GM19035 (cell line): ENCODE measurements around the gene HLA-DPB1.
A peak's percentile ranks its signal among the peaks of the same experiment; 100 is the strongest.
"Not testable (repeated sequence)": the region's sequence is repeated elsewhere in the genome, so short reads cannot be mapped to it uniquely, and the experiment has no call there.

ENCODE experiments used
- ATAC-seq: cut with Tn5 transposase; IDR thresholded peaks from one replicate; pipeline ENCODE4 v1.9.1; 2021; ENCODE audit not compliant: unreplicated experiment

Gene HLA-DPB1

DNA sequence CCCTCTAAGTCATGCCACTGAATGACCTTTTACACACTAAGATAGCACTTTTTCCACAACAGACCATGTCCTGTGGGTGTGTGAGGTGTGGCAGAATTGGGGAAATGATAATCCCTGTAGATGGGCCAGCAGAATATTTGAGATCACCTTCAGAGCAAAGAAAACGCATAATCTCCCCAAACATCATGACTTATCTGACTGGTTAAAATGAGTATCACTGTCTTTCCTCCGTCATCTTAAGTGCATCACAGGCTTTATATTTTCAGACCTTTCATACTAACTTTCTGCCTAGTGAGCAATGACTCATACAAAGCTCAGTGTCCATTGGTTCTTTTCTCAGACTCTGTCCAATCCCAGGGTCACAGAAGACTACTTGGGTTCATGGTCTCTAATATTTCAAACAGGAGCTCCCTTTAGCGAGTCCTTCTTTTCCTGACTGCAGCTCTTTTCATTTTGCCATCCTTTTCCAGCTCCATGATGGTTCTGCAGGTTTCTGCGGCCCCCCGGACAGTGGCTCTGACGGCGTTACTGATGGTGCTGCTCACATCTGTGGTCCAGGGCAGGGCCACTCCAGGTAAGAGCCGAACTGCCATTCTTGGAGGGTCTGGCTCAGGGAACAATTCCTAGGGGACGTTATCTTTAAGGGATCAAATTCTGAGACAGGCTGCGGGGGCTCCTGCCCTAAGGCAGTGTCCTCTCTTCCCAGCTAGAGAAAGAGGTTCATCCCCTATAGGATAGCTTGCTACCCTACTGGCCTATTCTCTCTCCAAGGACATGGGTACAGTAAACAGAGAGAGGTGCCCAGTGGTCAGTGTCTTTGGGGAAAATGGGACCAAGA lies at the start of gene HLA-DPB1:
HLA-DPB1 (plus strand) TSS at position 423 of the 838 bp plus-strand sequence; CDS start at position 475, 52 bp downstream.
- ATAC-seq = peak; percentile 79

- peak; percentile 2 for ATAC-seq
Measured at GRCh38 chr6:33028220-33028849, 47.5 kb upstream of the HLA-DPB1 start.

GRCh38 chr6:33029328-33030184 lies 46.2 kb upstream of the HLA-DPB1 start:
- peak; percentile 61 for ATAC-seq

- no peak for ATAC-seq
Measured at GRCh38 chr6:33030245-33030644, 45.5 kb upstream of the HLA-DPB1 start.

- ATAC-seq = no peak
Measured at GRCh38 chr6:33034554-33034953, 41.2 kb upstream of the HLA-DPB1 start.

GRCh38 chr6:33036535-33036934 lies 39.3 kb upstream of the HLA-DPB1 start:
- no peak for ATAC-seq

- no peak for ATAC-seq
Measured at GRCh38 chr6:33040157-33040556, 35.6 kb upstream of the HLA-DPB1 start.

- no peak for ATAC-seq
Measured at GRCh38 chr6:33049323-33050013, 26.3 kb upstream of the HLA-DPB1 start.

- no peak for ATAC-seq
Measured at GRCh38 chr6:33050014-33050810, 25.6 kb upstream of the HLA-DPB1 start.

- ATAC-seq = no peak
Measured at GRCh38 chr6:33052627-33053026, 23.2 kb upstream of the HLA-DPB1 start.

DNA sequence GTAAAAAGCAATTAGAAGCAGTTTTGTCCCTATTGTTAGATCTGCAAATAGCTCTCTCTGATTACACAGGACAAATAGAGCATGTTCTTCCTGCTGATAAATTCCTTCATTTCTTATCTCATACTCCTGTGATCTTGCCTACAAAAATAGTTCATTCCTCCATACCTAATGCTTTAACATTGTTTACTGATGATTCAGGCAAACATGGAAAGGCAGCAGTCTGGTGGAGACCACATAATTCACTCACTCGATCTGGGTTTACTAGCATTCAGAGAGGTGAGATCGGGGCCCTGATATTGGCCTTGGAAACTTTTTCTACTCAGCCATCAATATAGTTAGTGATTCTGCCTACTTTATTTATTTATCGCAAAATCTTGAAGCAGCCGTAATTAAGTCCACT lies 22.6 kb upstream of the HLA-DPB1 start:
- ATAC-seq = no peak

DNA sequence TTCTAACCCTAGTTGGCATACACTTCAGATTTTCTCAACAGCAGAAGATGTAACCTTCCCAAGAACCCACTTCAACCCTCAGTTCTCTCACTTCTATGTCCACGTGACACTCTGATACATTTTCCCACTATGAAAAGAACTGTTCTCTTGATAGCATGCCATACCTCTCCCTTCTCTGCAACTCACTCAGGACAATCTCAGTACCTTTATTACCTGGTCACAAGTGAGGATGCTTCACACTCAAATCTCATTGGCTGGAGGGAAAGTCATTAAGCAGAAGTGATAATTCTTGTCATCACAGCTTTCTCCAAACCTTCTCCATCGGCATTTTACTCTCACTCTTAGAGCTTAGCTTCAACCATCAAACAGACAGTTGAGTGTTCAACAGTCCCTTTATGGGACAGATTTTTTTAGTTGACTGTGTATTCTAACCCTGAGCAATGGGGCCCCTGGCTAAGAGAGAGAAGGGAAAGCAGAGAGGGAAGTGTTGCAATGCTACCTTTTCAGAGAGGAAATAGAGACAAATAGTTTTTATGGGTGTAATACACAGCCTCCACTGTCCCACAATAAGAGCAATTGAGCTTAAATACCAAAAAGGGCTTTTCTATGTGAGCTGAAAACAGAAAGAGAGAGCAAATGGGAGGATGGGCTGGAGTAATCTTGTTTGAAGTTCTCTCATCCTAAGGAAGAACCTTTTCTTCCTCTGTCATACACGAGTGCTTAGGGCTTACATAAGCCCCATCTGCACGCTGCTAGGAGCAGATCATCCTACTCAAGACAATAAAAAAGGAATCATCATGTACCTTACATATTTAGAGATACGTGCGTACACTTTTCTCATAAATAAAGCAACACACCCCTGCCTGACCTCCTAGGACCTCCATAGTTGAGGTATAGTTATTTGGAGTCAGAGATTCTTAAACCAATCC lies 18.3 kb upstream of the HLA-DPB1 start:
- ATAC-seq = no peak

DNA sequence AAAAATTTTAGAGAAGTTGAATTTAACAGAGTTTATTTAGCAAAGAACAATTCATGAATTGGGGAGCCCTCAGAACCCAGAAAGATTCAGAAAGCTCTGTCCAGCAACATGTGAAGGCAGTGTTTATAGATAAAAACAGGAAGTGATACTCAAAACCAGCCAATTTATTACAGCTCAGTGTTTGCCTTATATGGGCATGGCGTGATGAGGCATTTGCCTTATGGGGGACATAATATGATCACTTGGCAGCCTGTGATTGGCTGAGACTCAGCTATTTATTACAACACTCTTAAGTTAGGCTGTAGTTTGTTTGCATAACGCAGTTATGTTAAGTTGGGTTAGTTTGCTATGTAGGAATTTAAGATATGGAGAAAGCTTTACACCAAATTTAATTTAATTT lies 13.8 kb upstream of the HLA-DPB1 start:
- no peak for ATAC-seq

DNA sequence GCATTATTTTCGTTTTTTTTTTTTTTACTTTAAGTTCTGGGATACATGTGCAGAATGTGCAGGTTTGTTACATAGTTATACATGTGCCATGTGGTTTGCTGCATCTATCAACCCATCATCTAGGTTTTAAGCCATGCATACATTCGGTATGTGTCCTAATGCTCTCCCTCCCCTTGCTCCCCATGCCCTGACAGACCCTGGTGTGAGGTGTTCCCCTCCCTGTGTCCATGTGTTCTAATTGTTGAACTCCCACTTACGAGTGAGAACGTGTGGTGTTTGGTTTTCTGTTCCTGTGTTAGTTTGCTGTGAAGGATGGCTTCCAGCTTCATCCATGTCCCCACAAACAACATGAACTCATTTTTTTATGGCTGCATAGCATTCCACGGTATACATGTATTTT lies 12.4 kb upstream of the HLA-DPB1 start:
- ATAC-seq = not testable (repeated sequence)

DNA sequence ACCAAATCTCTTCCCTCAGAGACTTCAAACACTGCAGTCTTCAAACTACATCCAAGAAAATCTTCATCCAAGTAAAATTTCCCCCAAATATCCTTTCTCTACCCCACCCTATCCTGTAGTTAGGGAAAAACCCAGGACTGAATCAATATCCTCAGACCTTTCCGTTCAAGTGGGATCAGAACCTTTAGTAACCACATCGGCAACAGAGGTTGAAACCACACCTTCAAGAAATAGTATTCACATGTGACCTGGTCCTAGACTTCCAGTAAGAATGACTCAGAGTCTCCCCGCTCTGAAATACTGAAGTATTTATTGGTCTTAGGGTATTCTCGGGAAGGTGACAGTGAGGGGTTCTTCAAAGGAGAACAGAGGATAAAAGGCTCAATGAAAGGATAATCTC lies 11.1 kb upstream of the HLA-DPB1 start:
- ATAC-seq = no peak

DNA sequence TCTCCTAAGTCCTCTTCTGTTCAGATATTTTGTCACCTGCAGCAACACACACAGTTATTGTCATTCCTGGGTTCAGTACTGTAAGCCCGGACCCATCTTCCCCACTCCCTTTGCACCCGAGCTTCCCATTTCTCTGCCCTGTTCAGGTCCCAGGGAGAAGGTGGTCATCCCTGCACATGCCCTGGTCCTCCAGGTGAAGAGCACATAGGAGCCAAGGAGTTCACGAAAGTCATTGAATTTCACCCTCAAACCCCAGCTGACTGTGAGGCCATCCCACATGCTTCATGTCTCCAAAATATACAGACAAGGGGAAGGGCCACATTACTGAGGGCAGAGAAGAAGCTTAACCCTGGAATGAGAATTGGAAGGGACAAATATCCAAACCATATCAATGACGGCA lies 10.5 kb upstream of the HLA-DPB1 start:
- ATAC-seq = no peak

GRCh38 chr6:33066917-33067521 lies 8.8 kb upstream of the HLA-DPB1 start:
- ATAC-seq = no peak

GRCh38 chr6:33069021-33069738 lies 6.6 kb upstream of the HLA-DPB1 start:
- no peak for ATAC-seq
